Endothelial cell of umbilical vein (primary cell): ENCODE measurements around the gene BBS5.
A peak's percentile ranks its signal among the peaks of the same experiment; 100 is the strongest.

Source experiments
- CTCF ChIP-seq, 2 donors: IDR thresholded peaks; 1 replicate in 1 of 2; 2 replicates in 1 of 2; pipeline ENCODE4 v1.5.1; 2011; ENCODE audit warnings: low read length in 2 of 2, mild to moderate bottlenecking in 2 of 2, moderate library complexity in 2 of 2, control low read depth in 1 of 2, inconsistent platforms in 1 of 2, low read depth in 1 of 2; ENCODE audit not compliant: insufficient read depth in 1 of 2; ENCODE audit errors: extremely low read depth in 1 of 2
- EZH2 ChIP-seq: IDR thresholded peaks from 2 replicates; pipeline ENCODE4 v1.6.1; 2012; ENCODE audit warnings: borderline replicate concordance, low read depth, mild to moderate bottlenecking, moderate library complexity, low read length, inconsistent platforms; ENCODE audit not compliant: severe bottlenecking
- FOS ChIP-seq: IDR thresholded peaks from 2 replicates; pipeline ENCODE4 v1.6.1; 2011; ENCODE audit warnings: mild to moderate bottlenecking, low read length, moderate library complexity, borderline replicate concordance; ENCODE audit not compliant: insufficient read depth
- GATA2 ChIP-seq: IDR thresholded peaks from 2 replicates; pipeline ENCODE4 v1.7.0; 2011; ENCODE audit warnings: low read depth, mild to moderate bottlenecking, moderate library complexity, mixed read lengths, low read length; ENCODE audit not compliant: insufficient read length, insufficient read depth
- MYC ChIP-seq: IDR thresholded peaks from one replicate; pipeline ENCODE4 v1.6.1; 2011; ENCODE audit warnings: mild to moderate bottlenecking, low read depth, low read length
- POLR2A ChIP-seq: IDR thresholded peaks from 2 replicates; pipeline ENCODE4 v1.6.1; 2012; ENCODE audit warnings: low read depth, mild to moderate bottlenecking, control low read depth, low read length

GRCh38 chr2:169452080-169452479 lies 27.2 kb upstream of the BBS5 start:
- TF ChIP-seq EZH2 (no peak), CTCF (IDR thresholded peaks at IDR 0.05; ENCODE audit: extremely low read depth in 1 of 2, insufficient read depth in 1 of 2, low read depth in 1 of 2, low read length in 2 of 2) (peak in 1 of 2 donors; percentile 22), POLR2A (no peak), FOS (no peak), GATA2 (no peak), MYC (no peak)
